T-helper 22 cell (primary cell): ENCODE results near the gene OSGIN1.

Source experiments
- DNase-seq: peaks from one replicate; pipeline ENCODE4 v3.0.0-alpha.2; 2020; ENCODE audit warnings: low read depth

The OSGIN1 gene

GRCh38 chr16:83971165-83972130 lies 18.4 kb downstream of the OSGIN1 start:
- no peak for DNase-seq

DNA sequence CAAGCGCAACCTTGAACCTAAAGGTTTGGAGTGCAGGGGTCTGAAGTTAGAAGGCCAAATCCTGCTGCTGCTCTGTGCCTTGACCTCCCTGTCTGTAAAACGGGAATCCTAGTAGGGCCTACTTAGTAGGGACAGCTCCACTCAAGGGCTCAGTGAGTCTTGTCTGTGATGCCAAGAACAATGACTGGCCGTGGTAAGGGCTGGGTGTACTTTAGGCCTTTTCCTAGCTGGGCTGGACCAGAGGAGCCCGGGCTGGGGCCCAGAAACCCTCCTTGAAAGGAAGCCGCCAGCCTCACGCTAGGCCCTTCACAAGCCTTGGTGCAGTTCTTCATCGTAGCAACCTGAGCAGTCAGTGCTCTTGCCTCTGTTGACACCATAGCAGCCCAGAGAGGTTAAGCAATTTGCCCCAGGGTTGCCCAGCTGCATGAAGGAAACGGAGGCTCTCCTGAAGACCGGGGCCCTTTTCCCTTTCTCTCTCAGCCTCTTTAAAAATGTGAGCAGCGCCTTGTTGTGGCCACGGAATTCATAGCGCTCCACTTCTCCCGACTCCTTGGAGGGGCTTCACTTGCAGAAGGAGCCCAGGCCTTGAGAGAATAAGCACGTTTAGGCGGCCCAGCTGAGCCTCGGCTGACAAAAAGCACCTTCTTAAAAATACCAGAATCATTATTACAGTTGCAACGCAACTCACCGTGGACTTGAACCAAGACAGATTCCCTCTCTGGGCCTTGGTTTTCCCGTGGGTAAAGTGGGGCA lies 19.4 kb downstream of the OSGIN1 start:
- no peak for DNase-seq

DNA sequence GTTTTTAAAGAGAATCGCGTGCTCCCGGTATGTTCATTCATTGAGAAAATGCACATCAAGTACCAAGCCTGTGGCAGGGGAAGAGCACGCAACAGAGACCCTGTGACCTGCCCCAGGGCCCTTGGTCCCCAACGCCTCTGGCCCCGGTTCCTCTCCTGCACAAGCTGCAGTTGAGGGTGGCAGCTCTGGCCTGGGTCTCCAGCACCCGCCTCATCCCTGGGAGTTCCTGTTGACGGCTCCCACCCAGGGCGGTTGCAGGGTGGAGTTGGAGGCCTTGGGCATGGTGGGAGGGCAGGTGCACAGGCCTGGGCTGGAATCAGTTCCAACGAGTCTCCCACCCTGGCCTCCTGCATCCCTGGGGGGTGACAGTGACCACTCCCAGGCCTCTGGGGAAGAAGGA lies 20.0 kb downstream of the OSGIN1 start:
- DNase-seq, result no peak

GRCh38 chr16:83973581-83974385 lies 20.7 kb downstream of the OSGIN1 start:
- DNase-seq, result no peak

- no peak for DNase-seq
These were observed 21.4 kb downstream of the OSGIN1 start for GRCh38 chr16:83974475-83974874.

GRCh38 chr16:83975590-83976260 lies 22.7 kb downstream of the OSGIN1 start:
- no peak for DNase-seq

DNA sequence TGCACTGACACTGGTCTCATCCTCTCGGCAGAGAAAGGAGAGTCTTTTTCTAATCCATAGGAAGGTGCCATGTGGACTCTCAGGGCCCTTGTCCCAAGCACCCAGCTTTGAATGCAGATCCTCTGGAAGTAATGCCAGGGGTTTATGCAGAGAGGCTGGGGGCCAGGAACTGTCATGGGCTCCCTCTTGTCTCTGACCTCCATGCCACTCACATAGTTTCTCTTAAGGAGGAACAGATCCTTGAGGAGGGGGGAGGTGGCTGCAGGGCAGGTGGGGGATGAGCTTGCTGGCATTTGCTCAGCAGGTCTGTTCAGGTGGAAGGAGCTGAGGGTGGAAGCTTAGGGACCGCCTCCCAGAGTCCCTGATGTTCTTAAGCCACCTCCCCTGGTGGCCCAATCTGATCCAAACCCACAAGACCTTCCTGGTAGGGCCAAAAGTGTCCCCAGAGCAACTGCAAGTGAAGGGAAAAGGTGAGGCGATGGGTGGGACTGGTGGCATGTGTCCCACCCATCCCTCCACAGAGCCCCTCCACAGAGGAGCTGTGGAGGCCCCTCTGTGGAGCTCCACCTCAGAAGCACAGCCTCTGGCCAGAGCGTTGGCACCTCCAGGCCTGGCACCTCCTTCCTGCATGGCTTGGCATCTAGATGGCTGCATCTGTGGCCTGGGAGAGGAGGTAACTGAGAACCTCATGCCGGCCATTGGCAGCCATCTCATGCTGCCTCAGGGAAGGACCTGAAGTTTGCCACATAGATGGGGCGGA lies 24.2 kb downstream of the OSGIN1 start:
- no peak for DNase-seq

DNA sequence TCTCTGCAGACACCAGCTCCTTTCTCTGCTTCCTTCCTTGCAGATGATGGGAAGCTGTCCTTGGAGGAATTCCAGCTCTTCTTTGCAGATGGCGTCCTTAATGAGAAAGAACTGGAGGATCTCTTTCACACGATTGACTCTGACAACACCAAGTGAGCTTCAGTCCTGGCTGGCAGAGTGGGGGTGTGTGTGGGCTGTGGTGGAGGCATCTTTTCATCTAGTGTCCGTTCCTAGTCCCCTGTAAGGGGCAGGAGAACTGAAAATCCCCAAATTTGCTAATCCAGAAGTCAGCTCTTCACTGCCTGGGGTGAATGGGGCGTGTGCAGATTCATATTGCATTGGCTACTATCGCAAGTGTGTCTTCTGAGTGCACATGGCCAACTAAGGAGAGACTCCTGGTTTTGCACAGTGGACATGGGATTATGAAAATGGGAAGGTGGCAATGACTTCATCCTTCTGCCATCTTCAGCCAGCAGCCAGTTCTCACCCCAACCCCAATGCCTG lies 25.4 kb downstream of the OSGIN1 start:
- no peak for DNase-seq

DNA sequence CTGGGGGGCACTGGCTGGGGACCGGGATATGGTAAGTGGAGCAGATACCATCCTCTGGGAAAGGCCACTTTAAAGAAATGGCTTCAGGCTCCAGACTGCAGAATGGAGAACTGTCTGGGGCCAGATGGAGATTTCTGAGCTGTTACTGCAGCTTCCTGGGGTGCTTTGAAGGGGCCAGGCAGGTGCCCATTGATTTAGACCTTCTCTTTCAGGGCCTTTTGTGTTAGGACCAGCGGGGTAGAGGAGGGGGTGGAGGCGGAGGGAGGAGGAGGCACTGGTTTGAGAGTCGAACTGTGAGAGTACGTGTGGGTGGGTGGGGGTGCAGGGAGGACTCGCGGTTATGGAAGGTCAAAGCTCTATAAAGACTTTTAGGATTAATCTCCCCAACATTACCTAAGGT lies 26.4 kb downstream of the OSGIN1 start:
- DNase-seq, result no peak

DNA sequence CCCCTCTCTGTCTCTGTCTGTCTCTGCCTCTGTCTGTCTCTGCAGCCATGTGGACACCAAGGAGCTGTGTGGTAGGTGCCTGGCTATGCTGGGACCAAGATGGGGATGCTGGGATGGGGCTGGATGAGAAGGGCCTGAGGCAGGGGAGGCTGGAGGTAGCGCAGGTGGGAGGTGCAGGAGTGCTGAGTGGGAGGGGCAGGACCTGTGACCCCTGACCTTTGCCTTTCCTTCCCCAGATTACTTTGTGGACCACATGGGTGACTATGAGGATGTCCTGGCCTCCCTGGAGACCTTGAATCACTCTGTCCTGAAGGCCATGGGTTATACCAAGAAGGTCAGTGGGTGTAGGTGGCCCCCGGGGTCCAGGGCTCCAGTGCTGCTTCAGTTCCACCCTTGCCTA lies 27.8 kb downstream of the OSGIN1 start:
- no peak for DNase-seq

DNA sequence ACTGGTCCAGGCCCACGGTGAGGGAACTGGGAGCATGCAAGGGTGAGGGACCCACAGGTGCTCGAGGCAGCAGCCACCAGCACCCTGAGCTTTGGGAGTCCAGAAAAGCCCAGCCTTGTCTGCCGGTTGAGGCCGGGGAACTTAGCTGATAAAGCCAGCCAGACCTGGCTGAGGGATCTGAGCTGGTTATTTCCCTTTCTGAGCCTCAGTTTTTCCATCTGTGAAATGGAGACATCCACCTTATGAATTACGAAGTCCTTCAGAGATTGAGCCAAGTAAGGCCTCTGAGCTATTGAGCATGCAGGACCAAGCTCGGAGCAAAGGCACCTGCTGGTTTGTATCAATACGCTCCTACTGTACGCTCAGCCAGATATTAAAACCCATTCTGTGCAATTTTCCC lies 28.8 kb downstream of the OSGIN1 start:
- DNase-seq, result no peak

DNA sequence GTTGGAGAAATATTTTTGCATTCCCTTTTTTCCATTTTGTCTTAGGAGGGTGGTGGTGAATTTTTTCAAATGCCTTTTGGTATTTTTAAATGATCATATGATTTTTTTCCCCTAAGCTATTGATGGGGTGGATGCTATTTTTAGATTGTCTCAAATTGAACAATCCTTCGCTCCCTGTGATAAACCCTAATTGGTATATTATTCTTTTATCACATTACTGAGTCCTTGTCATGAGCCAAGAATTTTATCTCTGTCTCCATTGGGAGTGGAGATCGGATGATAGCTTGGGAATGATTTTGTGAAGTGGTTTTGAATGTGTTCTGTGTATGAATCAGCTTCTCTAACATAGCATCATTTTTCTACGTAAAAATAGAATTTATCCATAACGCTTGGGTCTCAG lies 30.5 kb downstream of the OSGIN1 start:
- no peak for DNase-seq

DNA sequence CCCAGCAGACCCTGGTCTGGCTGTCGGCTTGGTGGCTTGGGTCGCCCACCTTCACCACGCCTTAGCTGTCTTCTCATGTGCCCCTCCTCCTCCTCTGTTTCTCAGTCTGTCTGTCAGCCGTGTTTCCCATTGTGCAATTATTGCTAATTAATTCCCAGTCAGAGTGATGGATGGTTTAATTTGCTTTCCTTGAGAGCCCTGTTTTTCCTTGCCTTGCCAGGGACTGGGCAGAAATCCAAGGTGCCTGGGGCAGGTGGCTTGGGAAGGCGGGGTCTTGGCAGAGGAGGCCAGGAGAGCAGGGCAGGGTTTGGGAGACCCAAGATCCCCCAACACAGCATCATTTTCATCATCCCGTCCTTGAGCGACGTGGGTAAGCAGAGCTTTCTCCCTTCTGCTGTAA lies 36.3 kb downstream of the OSGIN1 start:
- DNase-seq, result no peak

- DNase-seq, result no peak
These were observed 37.5 kb downstream of the OSGIN1 start for GRCh38 chr16:83990492-83990891.

GRCh38 chr16:83992624-83993023 lies 39.6 kb downstream of the OSGIN1 start:
- DNase-seq, result no peak

GRCh38 chr16:83994087-83994486 lies 41.0 kb downstream of the OSGIN1 start:
- DNase-seq, result no peak

GRCh38 chr16:83994703-83995102 lies 41.7 kb downstream of the OSGIN1 start:
- DNase-seq, result no peak

DNA sequence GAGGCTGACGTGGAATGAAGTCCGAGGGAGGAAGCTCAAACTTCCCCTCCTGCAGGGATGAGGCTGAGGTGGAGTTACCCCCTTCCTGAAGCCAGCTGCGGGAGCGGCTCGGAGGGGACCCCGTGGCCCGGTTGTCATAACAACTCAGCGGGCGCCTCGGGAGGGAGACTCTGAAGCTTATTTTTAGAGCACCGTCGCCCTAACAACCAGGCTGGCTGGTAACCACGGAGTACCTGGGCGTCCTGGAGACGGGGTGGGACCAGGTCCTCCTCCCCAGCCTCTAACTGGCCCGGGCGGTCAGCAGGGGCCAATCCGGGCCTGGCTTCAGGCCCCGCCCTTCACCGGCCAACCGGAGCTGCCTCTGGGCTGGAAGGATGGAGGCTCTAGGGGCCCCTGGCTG lies 42.7 kb downstream of the OSGIN1 start:
- no peak for DNase-seq

- DNase-seq, result no peak
These were observed 43.6 kb downstream of the OSGIN1 start for GRCh38 chr16:83996481-83997252.

GRCh38 chr16:83998091-83998490 lies 45.1 kb downstream of the OSGIN1 start:
- DNase-seq, result no peak
